ENCODE data around the gene KCNA2. TPM values are rescaled to one million over a fixed set of nuclear protein-coding genes. Genes with fewer than 3 reads are reported as not detected.
A peak's percentile ranks its signal among the peaks of the same experiment; 100 is the strongest.

Gene KCNA2
- polyA plus RNA-seq, 3 donors, result not detected

DNA sequence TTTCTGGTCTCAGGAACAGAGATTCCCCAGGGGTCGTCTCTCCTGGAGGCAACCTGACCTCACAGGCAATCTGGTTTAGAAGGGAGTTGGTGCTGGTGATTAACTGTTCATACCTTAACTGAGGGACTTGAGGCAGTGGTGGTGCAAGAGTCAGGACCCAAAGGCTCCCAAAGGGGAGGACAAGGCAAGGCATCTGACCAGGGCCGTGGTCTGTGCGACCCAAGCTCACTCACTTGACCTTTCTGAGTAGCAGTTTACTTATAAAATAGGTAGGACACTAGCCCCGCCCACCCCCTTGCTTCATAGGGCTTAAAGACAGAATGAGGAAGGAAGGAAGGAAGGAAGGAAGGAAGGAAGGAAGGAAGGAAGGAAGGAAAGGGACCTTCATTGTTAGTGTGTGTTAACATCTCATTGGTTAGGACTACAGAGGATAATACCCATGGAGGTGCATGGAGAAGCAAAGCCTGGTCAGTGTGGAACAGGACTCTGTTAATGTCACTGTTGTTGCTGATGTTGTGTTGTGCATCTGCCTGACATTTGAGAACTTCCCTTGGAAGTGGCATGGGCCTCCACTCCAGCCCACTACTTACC, 4.6 kb upstream of the KCNA2 start:
- H3K4me1 Mint-ChIP-seq, result peaks cover 23% of the 10 kb centered on the region
- H3K27ac ChIP-seq (ENCODE audit: low read depth in 1 of 2, low read length in 2 of 2), result no peak overlapping the region
- H3K36me3 ChIP-seq (replicated peaks in 1 of 2; ENCODE audit: control insufficient read depth in 1 of 2, insufficient read depth in 2 of 2, low read length in 2 of 2), result no peaks in the 10 kb centered on the region
- peaks cover 13 to 18% of the 10 kb centered on the region in 2 donors for H3K4me1 ChIP-seq (ENCODE audit: control insufficient read depth in 1 of 2, insufficient read depth in 2 of 2, low read length in 2 of 2)
- peaks cover 47 to 58% (median 52%) of the 10 kb centered on the region in 3 donors for H3K27me3 Mint-ChIP-seq (ENCODE audit: low read depth in 3 of 3)
- H4K20me1 ChIP-seq (ENCODE audit: insufficient read depth, low read length), result no peaks in the 10 kb centered on the region
- peaks cover 1 to 12% (median 5%) of the 10 kb centered on the region in 7 donors for H3K9me3 Mint-ChIP-seq
- TF ChIP-seq, protein P1, sequence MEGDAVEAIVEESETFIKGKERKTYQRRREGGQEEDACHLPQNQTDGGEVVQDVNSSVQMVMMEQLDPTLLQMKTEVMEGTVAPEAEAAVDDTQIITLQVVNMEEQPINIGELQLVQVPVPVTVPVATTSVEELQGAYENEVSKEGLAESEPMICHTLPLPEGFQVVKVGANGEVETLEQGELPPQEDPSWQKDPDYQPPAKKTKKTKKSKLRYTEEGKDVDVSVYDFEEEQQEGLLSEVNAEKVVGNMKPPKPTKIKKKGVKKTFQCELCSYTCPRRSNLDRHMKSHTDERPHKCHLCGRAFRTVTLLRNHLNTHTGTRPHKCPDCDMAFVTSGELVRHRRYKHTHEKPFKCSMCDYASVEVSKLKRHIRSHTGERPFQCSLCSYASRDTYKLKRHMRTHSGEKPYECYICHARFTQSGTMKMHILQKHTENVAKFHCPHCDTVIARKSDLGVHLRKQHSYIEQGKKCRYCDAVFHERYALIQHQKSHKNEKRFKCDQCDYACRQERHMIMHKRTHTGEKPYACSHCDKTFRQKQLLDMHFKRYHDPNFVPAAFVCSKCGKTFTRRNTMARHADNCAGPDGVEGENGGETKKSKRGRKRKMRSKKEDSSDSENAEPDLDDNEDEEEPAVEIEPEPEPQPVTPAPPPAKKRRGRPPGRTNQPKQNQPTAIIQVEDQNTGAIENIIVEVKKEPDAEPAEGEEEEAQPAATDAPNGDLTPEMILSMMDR (IDR thresholded peaks at IDR 0.05), result no peak
- 100% methylated on average over 2 of the region's 4 CpGs for WGBS (ENCODE audit: insufficient coverage)
- no peak for DNase-seq
- no peak overlapping the region for H2AFZ ChIP-seq (ENCODE audit: insufficient read depth, low read depth, low read length, poor library complexity, severe bottlenecking)
- H3K4me3 ChIP-seq (replicated peaks in 1 of 3; ENCODE audit: low read depth in 2 of 3, low read length in 3 of 3), result no peak overlapping the region
- no peak overlapping the region for H3K27ac Mint-ChIP-seq
- no peak overlapping the region for H3K4me3 Mint-ChIP-seq
- H3K4me2 ChIP-seq (replicated peaks; ENCODE audit: extremely low read depth, low read length, poor library complexity, severe bottlenecking), result no peak overlapping the region
- H3K9ac ChIP-seq (ENCODE audit: insufficient read depth, low read length, poor library complexity, severe bottlenecking), result no peak overlapping the region
- peaks cover 31 to 43% of the 10 kb centered on the region in 2 donors for H3K27me3 ChIP-seq (ENCODE audit: control insufficient read depth in 2 of 2, insufficient read depth in 2 of 2, low read length in 2 of 2)
- H3K79me2 ChIP-seq (ENCODE audit: insufficient read depth, low read length), result no peaks in the 10 kb centered on the region
- peaks cover 0 to 15% of the 10 kb centered on the region in 2 donors for H3K9me3 ChIP-seq (replicated peaks in 1 of 2; ENCODE audit: control insufficient read depth in 1 of 2, insufficient read depth in 1 of 2, low read length in 2 of 2)
- peaks cover 4 to 6% of the 10 kb centered on the region in 2 donors for H3K36me3 Mint-ChIP-seq
- intact Hi-C loops (cut with micrococcal nuclease), result no loop called here

DNA sequence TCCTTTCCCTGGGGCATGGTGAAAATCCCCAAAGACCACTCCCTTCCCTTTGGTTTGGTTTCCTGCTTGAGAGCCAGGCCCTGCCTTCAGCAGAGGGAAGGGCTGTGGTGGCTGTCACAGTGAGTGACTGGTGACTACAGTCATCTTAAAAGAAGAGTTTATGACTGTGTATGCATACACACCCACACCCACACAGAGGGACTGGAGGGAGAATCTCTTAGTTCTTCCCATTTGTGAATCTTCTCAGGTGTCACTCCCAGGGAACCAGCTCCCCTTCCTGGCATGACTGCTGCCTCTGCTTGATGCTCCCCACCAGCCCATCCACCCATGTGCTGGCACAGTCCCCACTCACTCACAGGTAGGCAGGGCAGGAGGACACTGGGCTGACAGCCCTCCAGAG, 3.9 kb upstream of the KCNA2 start:
- peaks cover 52 to 62% (median 59%) of the 10 kb centered on the region in 3 donors for H3K27me3 Mint-ChIP-seq (ENCODE audit: low read depth in 3 of 3)
- H4K20me1 ChIP-seq (ENCODE audit: insufficient read depth, low read length), result no peaks in the 10 kb centered on the region
- no peak overlapping the region for H3K9ac ChIP-seq (ENCODE audit: insufficient read depth, low read length, poor library complexity, severe bottlenecking)
- H3K36me3 ChIP-seq (replicated peaks in 1 of 2; ENCODE audit: control insufficient read depth in 1 of 2, insufficient read depth in 2 of 2, low read length in 2 of 2), result no peaks in the 10 kb centered on the region
- H3K4me3 ChIP-seq (replicated peaks in 1 of 3; ENCODE audit: low read depth in 2 of 3, low read length in 3 of 3), result no peak overlapping the region
- peaks cover 0 to 17% of the 10 kb centered on the region in 2 donors for H3K9me3 ChIP-seq (replicated peaks in 1 of 2; ENCODE audit: control insufficient read depth in 1 of 2, insufficient read depth in 1 of 2, low read length in 2 of 2)
- DNase-seq, result no peak
- peaks cover 1 to 15% (median 5%) of the 10 kb centered on the region in 7 donors for H3K9me3 Mint-ChIP-seq
- TF ChIP-seq, protein P1 (IDR thresholded peaks at IDR 0.05), result no peak
- no peak overlapping the region for H3K4me2 ChIP-seq (replicated peaks; ENCODE audit: extremely low read depth, low read length, poor library complexity, severe bottlenecking)
- H3K4me1 ChIP-seq (ENCODE audit: control insufficient read depth in 1 of 2, insufficient read depth in 2 of 2, low read length in 2 of 2), result peaks cover 12 to 17% of the 10 kb centered on the region in 2 donors
- peaks cover 38 to 50% of the 10 kb centered on the region in 2 donors for H3K27me3 ChIP-seq (ENCODE audit: control insufficient read depth in 2 of 2, insufficient read depth in 2 of 2, low read length in 2 of 2)
- no peak overlapping the region for H3K27ac Mint-ChIP-seq
- H3K4me1 Mint-ChIP-seq, result peaks cover 19% of the 10 kb centered on the region
- no peak overlapping the region for H2AFZ ChIP-seq (ENCODE audit: insufficient read depth, low read depth, low read length, poor library complexity, severe bottlenecking)
- H3K36me3 Mint-ChIP-seq, result peaks cover 6 to 9% of the 10 kb centered on the region in 2 donors
- intact Hi-C loops (cut with micrococcal nuclease), result no loop called here
- peak overlapping the region in 1 of 2 donors; percentile 47 for H3K4me3 Mint-ChIP-seq
- no peak overlapping the region for H3K27ac ChIP-seq (ENCODE audit: low read depth in 1 of 2, low read length in 2 of 2)
- no peaks in the 10 kb centered on the region for H3K79me2 ChIP-seq (ENCODE audit: insufficient read depth, low read length)

Data from CD14-positive monocyte (primary cell).